Measurements from ENCODE around the gene NEDD9.

- TF ChIP-seq CTCF (IDR thresholded peaks at IDR 0.05; ENCODE audit: low read length) (no peak), EZH2 (optimal IDR thresholded peaks at IDR 0.05; ENCODE audit: low read depth, low read length) (no peak), EZH2phosphoT487 (IDR thresholded peaks at IDR 0.05; ENCODE audit: low read length) (no peak)
Measured at GRCh38 chr6:11224966-11225463, 7.5 kb downstream of the NEDD9 start.

All from MM.1S (cell line).